ENCODE results near the gene HMGB4.

Gene HMGB4

DNA sequence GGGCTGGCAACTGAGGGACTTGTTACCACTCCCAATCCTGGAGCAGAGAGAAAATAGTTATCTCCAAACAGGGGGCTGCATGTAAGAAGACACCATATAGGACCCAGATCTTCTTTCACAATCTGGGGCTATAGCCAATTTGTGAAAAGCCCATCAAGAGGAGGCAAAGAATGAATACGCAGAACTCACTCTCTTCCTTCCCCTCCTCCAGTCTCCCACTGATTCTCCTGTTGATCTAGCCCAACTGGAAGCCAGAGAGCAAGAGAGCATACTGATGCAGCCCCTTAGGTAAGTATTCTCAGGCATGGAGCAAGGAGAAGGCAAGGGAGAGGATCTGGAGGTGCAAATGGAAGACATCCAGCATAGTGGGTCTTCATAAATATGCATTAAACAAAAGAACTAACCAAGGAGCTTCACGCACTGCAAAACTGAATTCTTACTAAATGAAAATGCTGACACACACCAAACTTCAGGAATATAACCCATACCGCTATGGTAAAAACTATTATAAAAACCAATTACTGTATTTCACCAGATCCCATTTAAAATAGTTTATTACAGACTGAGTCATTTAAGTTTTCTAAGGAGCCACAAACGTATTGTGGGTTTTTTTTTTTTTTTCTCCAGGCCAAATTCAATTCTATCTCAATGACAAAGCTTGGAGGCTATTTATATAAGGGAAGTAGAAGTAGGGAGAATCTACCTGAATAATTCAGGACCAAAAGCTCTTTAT, 15.5 kb upstream of the HMGB4 start:
- no peak for DNase-seq (ENCODE audit: low spot score)

GRCh38 chr1:33849211-33849610, 14.7 kb upstream of the HMGB4 start:
- peak; percentile 11 for DNase-seq (ENCODE audit: low spot score)

- no peak for DNase-seq (ENCODE audit: low spot score)
These were observed 13.4 kb upstream of the HMGB4 start for GRCh38 chr1:33850481-33850880.

DNA sequence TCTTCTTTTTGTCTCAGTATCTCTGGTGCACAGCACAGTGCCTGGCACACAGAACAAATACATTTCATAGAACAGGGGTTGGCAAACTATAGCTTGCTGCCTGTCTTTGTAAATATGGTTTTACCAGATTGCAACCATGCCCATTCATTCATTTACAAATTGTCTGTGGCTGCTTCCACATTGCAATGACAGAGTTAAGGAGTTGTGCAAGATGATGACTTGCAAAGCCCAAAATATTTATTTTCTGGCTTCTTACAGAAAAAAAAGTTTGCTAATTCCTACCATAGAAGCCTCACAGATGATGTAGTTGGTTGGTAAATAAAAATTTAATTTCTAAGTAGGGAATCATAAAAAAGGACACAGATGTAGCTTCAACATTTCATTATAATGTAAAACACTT, 11.2 kb upstream of the HMGB4 start:
- DNase-seq (ENCODE audit: low spot score): no peak

DNA sequence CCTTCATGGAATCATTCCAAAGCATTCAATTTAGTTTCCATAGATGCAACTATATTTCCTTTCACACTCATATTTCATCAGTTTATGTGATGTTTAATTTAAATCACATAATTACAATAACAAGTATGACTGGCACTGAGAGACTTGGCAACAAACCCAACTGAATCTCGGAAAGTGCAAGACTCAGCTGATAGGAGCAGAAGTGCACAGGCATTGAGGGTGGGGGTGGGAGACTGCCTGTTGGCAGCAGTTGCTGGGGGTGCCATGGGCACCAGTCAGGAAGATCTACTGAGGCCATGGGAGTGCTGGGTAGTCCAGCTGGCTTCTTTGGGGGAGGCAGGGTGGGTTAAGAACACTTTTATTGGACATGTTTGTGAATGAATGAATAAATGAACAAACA, 10.4 kb upstream of the HMGB4 start:
- no peak for DNase-seq (ENCODE audit: low spot score)

GRCh38 chr1:33854091-33854490, 9.8 kb upstream of the HMGB4 start:
- no peak for DNase-seq (ENCODE audit: low spot score)

DNA sequence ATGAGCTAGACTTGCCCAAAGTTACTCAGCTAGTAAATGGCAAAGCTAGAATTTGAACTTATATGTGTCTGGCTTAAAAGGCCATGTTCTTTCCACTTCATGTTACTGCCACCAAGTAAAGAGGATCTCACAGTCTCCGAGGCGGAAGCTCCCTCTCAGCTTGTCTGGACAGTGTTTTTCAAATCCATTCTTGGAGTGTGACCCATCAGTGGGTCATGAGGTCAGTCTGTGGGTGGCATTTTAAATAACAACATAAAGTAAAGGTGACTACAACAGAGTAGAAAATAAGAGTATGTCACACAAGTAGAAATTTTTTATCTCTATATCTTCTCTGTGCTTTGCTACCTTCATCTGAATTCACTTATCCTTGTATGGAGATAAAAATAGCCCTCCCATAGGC, 3.2 kb upstream of the HMGB4 start:
- DNase-seq (ENCODE audit: low spot score): no peak

DNA sequence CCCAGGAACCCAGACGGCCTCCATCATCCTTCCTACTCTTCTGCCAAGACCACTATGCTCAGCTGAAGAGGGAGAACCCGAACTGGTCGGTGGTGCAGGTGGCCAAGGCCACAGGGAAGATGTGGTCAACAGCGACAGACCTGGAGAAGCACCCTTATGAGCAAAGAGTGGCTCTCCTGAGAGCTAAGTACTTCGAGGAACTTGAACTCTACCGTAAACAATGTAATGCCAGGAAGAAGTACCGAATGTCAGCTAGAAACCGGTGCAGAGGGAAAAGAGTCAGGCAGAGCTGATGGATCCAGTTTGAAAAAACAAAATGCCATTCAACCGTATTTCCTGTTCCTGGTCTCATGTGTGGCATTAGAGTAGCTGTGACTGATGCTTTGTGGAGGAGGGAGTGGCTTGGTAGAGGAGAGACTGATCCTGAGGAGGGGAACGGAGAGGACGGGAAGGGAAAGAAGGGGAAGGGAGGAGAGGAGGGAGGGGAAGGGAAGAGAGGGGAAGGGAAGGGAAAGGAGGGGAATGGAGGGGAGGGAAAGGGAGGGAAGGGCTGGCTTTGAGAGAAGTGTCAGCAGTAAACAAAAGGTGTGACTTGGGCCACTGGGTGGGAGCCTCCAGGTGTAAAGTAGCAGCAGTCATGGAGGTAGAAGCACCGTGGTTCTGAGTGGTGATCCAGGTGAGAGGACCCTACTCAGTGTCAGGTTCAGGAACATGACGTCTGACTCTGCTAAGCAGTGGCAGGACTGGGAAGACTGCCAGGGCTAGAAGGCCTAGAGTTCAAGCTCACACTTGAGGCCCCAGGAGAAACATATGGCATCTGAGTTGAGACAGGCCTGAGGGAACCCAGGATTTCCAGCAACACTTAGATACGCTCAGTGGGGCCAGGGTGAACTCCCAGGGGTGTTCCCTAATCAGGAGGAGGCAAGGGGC, 846 bp downstream of the HMGB4 start:
- no peak for DNase-seq (ENCODE audit: low spot score)

GRCh38 chr1:33866281-33866680, 2.4 kb downstream of the HMGB4 start:
- DNase-seq (ENCODE audit: low spot score): no peak

DNA sequence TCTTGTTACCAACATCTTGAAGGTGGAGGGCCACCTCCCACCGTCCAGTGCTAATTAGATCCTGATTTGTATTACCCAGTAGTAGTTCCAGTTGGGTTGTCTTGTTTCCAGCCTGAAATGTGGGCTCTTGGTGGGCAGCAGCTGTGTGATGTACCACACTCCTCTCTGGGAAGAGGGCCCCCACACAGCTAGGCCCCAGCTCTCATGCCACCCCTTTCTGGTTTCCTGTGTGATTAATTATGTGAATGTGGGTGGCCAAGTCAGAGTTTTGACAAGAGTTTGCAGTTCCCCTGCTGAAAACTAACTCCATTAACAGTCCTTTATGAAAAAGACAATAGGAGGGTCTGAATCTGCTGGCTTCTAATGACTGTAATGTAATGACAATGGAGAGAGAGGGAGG, 3.8 kb downstream of the HMGB4 start:
- DNase-seq (ENCODE audit: low spot score): no peak

GRCh38 chr1:33872275-33872674, 8.4 kb downstream of the HMGB4 start:
- DNase-seq (ENCODE audit: low spot score): no peak

- DNase-seq (ENCODE audit: low spot score): no peak
These were observed 8.8 kb downstream of the HMGB4 start for GRCh38 chr1:33872683-33873082.

DNA sequence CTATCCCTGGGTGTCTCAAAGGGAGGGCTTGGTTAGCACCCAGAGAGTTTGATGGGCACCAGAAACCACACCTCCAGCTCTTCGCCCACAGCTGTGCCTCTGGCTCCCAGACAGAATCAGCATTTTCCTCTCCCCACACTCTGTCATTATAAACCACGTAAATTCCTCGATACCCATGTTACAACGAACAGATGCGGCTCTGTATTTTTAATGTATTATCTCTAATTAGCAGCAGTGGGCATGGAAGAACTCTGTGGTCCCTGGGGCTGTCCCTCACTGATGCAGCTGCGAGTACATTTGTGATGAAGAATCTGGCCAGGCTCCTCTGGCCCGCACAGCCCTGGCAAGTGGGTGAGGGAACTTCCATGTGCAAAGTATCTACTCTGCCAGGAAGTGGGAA, 10.8 kb downstream of the HMGB4 start:
- no peak for DNase-seq (ENCODE audit: low spot score)

- no peak for DNase-seq (ENCODE audit: low spot score)
These were observed 12.0 kb downstream of the HMGB4 start for GRCh38 chr1:33875862-33876261.

- DNase-seq (ENCODE audit: low spot score): no peak
These were observed 13.2 kb downstream of the HMGB4 start for GRCh38 chr1:33876970-33877650.

GRCh38 chr1:33878392-33878791, 14.5 kb downstream of the HMGB4 start:
- no peak for DNase-seq (ENCODE audit: low spot score)

GRCh38 chr1:33880305-33880704, 16.4 kb downstream of the HMGB4 start:
- no peak for DNase-seq (ENCODE audit: low spot score)

GRCh38 chr1:33886496-33886895, 22.6 kb downstream of the HMGB4 start:
- no peak for DNase-seq (ENCODE audit: low spot score)

- DNase-seq (ENCODE audit: low spot score): no peak
These were observed 29.4 kb downstream of the HMGB4 start for GRCh38 chr1:33893147-33893830.

GRCh38 chr1:33895396-33895795, 31.5 kb downstream of the HMGB4 start:
- no peak for DNase-seq (ENCODE audit: low spot score)

DNA sequence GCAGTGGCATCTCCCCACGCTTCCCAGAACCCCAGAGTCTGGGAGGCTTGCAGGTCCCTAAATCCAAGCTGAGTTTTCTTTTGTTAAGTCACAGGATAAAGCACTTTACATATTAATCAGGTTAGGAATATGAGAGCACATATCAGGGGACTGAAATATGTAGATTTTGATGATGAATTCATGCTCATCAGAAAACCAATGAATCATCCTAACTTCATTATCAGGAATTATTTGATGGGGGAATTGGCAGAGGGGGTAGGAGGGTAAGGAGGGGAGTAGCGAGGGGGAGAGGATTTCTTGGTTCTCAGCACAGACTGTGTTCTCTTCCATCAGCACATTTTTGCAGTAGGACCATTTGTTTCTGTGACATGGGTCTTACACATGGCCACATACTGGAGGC, 32.1 kb downstream of the HMGB4 start:
- no peak for DNase-seq (ENCODE audit: low spot score)

DNA sequence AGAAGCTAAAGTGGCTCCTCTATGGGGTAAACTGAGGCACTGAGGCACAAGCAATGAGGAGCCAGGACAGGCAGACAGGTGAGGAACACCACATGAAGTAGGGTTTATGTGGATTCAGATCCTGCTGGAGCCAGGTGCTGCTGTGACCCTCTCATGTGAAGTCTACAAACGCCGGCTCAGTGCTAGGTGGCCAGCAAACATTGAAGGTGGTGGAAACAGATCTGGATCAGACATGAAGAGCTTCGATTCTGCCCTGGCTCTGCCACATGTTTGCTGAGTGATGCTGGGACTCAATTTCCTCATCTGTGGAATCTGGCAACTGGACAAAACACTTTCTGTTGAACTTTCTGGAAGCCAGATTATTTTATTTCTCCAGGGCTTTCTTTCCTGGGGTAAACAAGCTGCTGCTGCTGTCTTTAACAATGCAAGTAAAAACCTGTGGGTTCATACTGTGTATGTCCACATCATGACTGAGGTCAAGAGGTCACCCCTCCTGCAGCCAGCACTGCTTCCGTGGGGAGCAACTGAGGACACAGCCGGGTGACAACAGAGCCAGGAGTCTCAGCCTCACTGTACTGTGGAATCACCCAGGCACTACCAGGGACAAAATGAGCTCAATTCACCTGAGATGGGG, 33.3 kb downstream of the HMGB4 start:
- DNase-seq (ENCODE audit: low spot score): no peak
